Calu3 (cell line): ENCODE measurements around the gene FDCSP. TPM values are rescaled to one million over a fixed set of nuclear protein-coding genes. Genes with fewer than 3 reads are reported as not detected.
A peak's percentile ranks its signal among the peaks of the same experiment; 100 is the strongest.

Source experiments
- BruUV-seq: library from RNA; stranded (reverse); fragments of 400-500 nt; replicated peaks from 2 replicates; lab custom pipeline; 2021; lab: Mats Ljungman, UMichigan
- CTCF ChIA-PET: fragments of 300-600 bp; sonication (Branson Sonifier 250); formaldehyde crosslinking; loops from one replicate; lab custom pipeline; 2022; ENCODE audit warnings: antibody characterized with exemption; lab: Charles Lee
- DNase-seq: peaks from one replicate; pipeline ENCODE4 v3.0.0; 2022
- H3K27ac Mint-ChIP-seq: one replicate; pipeline ENCODE4 v1.8.0; 2022; ENCODE audit warnings: mixed read lengths; ENCODE audit not compliant: unreplicated experiment
- H3K27me3 Mint-ChIP-seq: one replicate; pipeline ENCODE4 v1.8.0; 2022; ENCODE audit warnings: mixed read lengths; ENCODE audit not compliant: unreplicated experiment
- H3K36me3 Mint-ChIP-seq: one replicate; pipeline ENCODE4 v1.8.0; 2022; ENCODE audit warnings: mild to moderate bottlenecking, moderate library complexity, mixed read lengths; ENCODE audit not compliant: insufficient read depth, unreplicated experiment
- H3K4me1 Mint-ChIP-seq: one replicate; pipeline ENCODE4 v1.8.0; 2022; ENCODE audit warnings: mild to moderate bottlenecking, low read depth, mixed read lengths; ENCODE audit not compliant: unreplicated experiment
- H3K4me3 Mint-ChIP-seq: one replicate; pipeline ENCODE4 v1.8.0; 2022; ENCODE audit warnings: mild to moderate bottlenecking, low read depth, moderate library complexity, mixed read lengths; ENCODE audit not compliant: unreplicated experiment
- H3K9me3 Mint-ChIP-seq: one replicate; pipeline ENCODE4 v1.8.0; 2022; ENCODE audit warnings: low read depth, mixed read lengths; ENCODE audit not compliant: unreplicated experiment
- CTCF ChIP-seq: fragments of 200-600 bp; IDR thresholded peaks from one replicate; pipeline ENCODE4 v1.8.0; 2022; ENCODE audit warnings: antibody characterized with exemption; ENCODE audit not compliant: unreplicated experiment
- intact Hi-C: fragments of 100-400 bp; cut with micrococcal nuclease; formaldehyde crosslinking; loops from one replicate; pipeline ENCODE4 v1.10.0; 2022; ENCODE audit not compliant: unreplicated experiment
- total RNA-seq: library from RNA; stranded (reverse); gene quantifications from 2 replicates; pipeline ENCODE4 v1.2.3, GENCODE V29; 2022

FDCSP gene
- total RNA-seq, 1 experiment from 2014 or later = 2,729 TPM

GRCh38 chr4:70243091-70243490 is 17.2 kb downstream of the FDCSP start:
- BruUV-seq = TSS peak; percentile 56
- CTCF ChIA-PET = no interaction called here

GRCh38 chr4:70251250-70251944 is 25.5 kb downstream of the FDCSP start:
- no TSS peak for BruUV-seq
- peak overlapping the region; percentile 73 for H3K27ac Mint-ChIP-seq
- no peak overlapping the region for H3K4me3 Mint-ChIP-seq
- peaks cover 15% of the 10 kb centered on the region for H3K4me1 Mint-ChIP-seq
- no peaks in the 10 kb centered on the region for H3K9me3 Mint-ChIP-seq
- CTCF ChIA-PET = interaction anchor here (0.6 kb wide), 1 partner anchor 355 kb away, joined by 3 read pairs; no protein-coding TSS in a partner anchor
- TF ChIP-seq CTCF = no peak
- H3K36me3 Mint-ChIP-seq = peaks cover 62% of the 10 kb centered on the region
- intact Hi-C loops = no loop called here
- DNase-seq = no peak
- no peaks in the 10 kb centered on the region for H3K27me3 Mint-ChIP-seq

More at GRCh38 chr4:70243091-70243490, 17.2 kb downstream of the FDCSP start:
- H3K36me3 Mint-ChIP-seq = peaks cover 54% of the 10 kb centered on the region
- H3K4me3 Mint-ChIP-seq = peak overlapping the region; percentile 43
- H3K9me3 Mint-ChIP-seq = no peaks in the 10 kb centered on the region
- peak overlapping the region; percentile 54 for H3K27ac Mint-ChIP-seq
- DNase-seq = no peak
- peaks cover 13% of the 10 kb centered on the region for H3K4me1 Mint-ChIP-seq
- intact Hi-C loops = loop anchor here (5.0 kb wide), 1 partner anchor 46 kb away; the partner anchor contains the start of gene ODAM
- no peak for TF ChIP-seq CTCF
- H3K27me3 Mint-ChIP-seq = no peaks in the 10 kb centered on the region

- H3K27ac Mint-ChIP-seq = peak overlapping the region; percentile 73
- no peaks in the 10 kb centered on the region for H3K27me3 Mint-ChIP-seq
- CTCF ChIA-PET = no interaction called here
- intact Hi-C loops = no loop called here
- H3K4me1 Mint-ChIP-seq = peaks cover 15% of the 10 kb centered on the region
- no peaks in the 10 kb centered on the region for H3K9me3 Mint-ChIP-seq
- DNase-seq = no peak
- H3K36me3 Mint-ChIP-seq = peaks cover 57% of the 10 kb centered on the region
- no TSS peak for BruUV-seq
- H3K4me3 Mint-ChIP-seq = no peak overlapping the region
- TF ChIP-seq CTCF = no peak
Observed at GRCh38 chr4:70251945-70252277, 26.0 kb downstream of the FDCSP start.

DNA sequence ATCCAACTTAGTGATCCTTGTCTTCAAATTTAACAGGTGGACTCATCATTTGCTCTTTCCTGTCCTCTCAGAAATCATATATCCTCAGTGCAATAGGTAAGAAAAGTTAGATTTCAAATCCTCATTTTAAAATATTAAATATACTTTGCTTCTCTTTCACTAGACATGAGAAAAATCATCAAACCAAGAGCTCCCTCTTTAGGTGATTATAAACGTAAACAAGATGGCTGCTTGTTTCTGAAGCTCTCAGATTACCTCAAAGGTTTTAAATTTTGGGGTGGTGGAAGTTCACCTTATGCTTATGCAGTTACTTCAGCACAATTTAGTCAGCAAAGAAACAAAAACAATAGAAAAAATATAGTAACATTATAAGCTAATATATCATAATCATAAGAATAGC is 43.8 kb downstream of the FDCSP start:
- no peak overlapping the region for H3K27ac Mint-ChIP-seq
- no peaks in the 10 kb centered on the region for H3K9me3 Mint-ChIP-seq
- no peaks in the 10 kb centered on the region for H3K27me3 Mint-ChIP-seq
- no peak overlapping the region for H3K4me3 Mint-ChIP-seq
- CTCF ChIA-PET = interaction anchor here (1.0 to 1.3 kb wide), 3 partner anchors 82 to 373 kb away, joined by 3 to 4 read pairs (median 3); no protein-coding TSS in a partner anchor
- no peak for DNase-seq
- TF ChIP-seq CTCF = no peak
- no peaks in the 10 kb centered on the region for H3K36me3 Mint-ChIP-seq
- no TSS peak for BruUV-seq
- peaks cover 8% of the 10 kb centered on the region for H3K4me1 Mint-ChIP-seq
- intact Hi-C loops = loop anchor here (1.0 to 10.0 kb wide), 3 partner anchors 235 to 595 kb away; no protein-coding TSS in a partner anchor
